GM19043 (cell line): ENCODE measurements around the gene ZNF26.

ENCODE experiments used
- ATAC-seq: cut with Tn5 transposase; IDR thresholded peaks from one replicate; pipeline ENCODE4 v1.9.1; 2021; ENCODE audit warnings: low read depth; ENCODE audit not compliant: unreplicated experiment

Gene ZNF26

GRCh38 chr12:133058203-133059113 is 72.3 kb downstream of the ZNF26 start:
- no peak for ATAC-seq

- ATAC-seq, result no peak
These were observed 75.8 kb downstream of the ZNF26 start for GRCh38 chr12:133061954-133062353.

GRCh38 chr12:133063556-133063955 is 77.4 kb downstream of the ZNF26 start:
- no peak for ATAC-seq

GRCh38 chr12:133073836-133074235 is 87.7 kb downstream of the ZNF26 start:
- ATAC-seq, result no peak
